ENCODE data around the gene SIK1. TPM values are rescaled to one million over a fixed set of nuclear protein-coding genes. Genes with fewer than 3 reads are reported as not detected.
A peak's percentile ranks its signal among the peaks of the same experiment; 100 is the strongest.

SIK1 gene
- polyA plus RNA-seq, 1 donor (not counting 4 experiments of a cell fraction or from before 2014, with no cell fraction given), result 49.6 TPM

- no peaks in the 10 kb centered on the region for H3K27me3 ChIP-seq (ENCODE audit: control insufficient read depth, extremely low read depth, insufficient read depth, low read length)
- no peak overlapping the region for H3K4me3 ChIP-seq (ENCODE audit: control insufficient read depth in 2 of 3, extremely low read depth in 1 of 3, insufficient read depth in 2 of 3, low read depth in 1 of 3, low read length in 3 of 3)
- H4K20me1 ChIP-seq (ENCODE audit: control insufficient read depth, extremely low read depth, insufficient read depth, low read length), result no peaks in the 10 kb centered on the region
- TF ChIP-seq EZH2 (IDR thresholded peaks at IDR 0.05; ENCODE audit: low read length), result no peak
- peak overlapping the region; percentile 49 for H3K9ac ChIP-seq (ENCODE audit: control insufficient read depth, extremely low read depth, insufficient read depth, low read length)
- peak overlapping the region; percentile 55 for H3K27ac ChIP-seq (ENCODE audit: control insufficient read depth, insufficient read depth, low read length)
- no peaks in the 10 kb centered on the region for H3K36me3 ChIP-seq (ENCODE audit: control insufficient read depth in 2 of 2, extremely low read depth in 1 of 2, insufficient read depth in 2 of 2, low read length in 2 of 2)
- no peak overlapping the region for H2AFZ ChIP-seq (ENCODE audit: control insufficient read depth, low read length)
- dilution Hi-C loops (cut with MboI; ENCODE audit: extremely low pct_ligation_motif_present, low sequenced_read_pairs), result no loop called here
- H3K4me1 ChIP-seq (ENCODE audit: control insufficient read depth, extremely low read depth, insufficient read depth, low read length), result peaks cover 39% of the 10 kb centered on the region
- peak overlapping the region; percentile 31 for H3K4me2 ChIP-seq (ENCODE audit: control insufficient read depth, extremely low read depth, insufficient read depth, low read depth, low read length)
- H3K9me3 ChIP-seq (ENCODE audit: control insufficient read depth, low read depth, low read length), result no peaks in the 10 kb centered on the region
- no peaks in the 10 kb centered on the region for H3K79me2 ChIP-seq (ENCODE audit: control insufficient read depth, insufficient read depth, low read length)
- no peak for DNase-seq (ENCODE audit: low read depth, low spot score)
- FAIRE-seq, result peak; percentile 56
- no peaks in the 10 kb centered on the region for H3K9me1 ChIP-seq (ENCODE audit: control insufficient read depth, extremely low read depth, insufficient read depth, low read length)
Measured at GRCh38 chr21:43373362-43374227, 53.3 kb downstream of the SIK1 start.

GRCh38 chr21:43372663-43373361, 54.1 kb downstream of the SIK1 start:
- no peak overlapping the region for H2AFZ ChIP-seq (ENCODE audit: control insufficient read depth, low read length)
- peak overlapping the region; percentile 49 for H3K9ac ChIP-seq (ENCODE audit: control insufficient read depth, extremely low read depth, insufficient read depth, low read length)

More at GRCh38 chr21:43372663-43373361, 54.1 kb downstream of the SIK1 start:
- peak; percentile 77 for DNase-seq (ENCODE audit: low read depth, low spot score)
- H3K27ac ChIP-seq (ENCODE audit: control insufficient read depth, insufficient read depth, low read length), result peak overlapping the region; percentile 55
- no peaks in the 10 kb centered on the region for H3K36me3 ChIP-seq (ENCODE audit: control insufficient read depth in 2 of 2, extremely low read depth in 1 of 2, insufficient read depth in 2 of 2, low read length in 2 of 2)
- peaks cover 39% of the 10 kb centered on the region for H3K4me1 ChIP-seq (ENCODE audit: control insufficient read depth, extremely low read depth, insufficient read depth, low read length)
- H3K27me3 ChIP-seq (ENCODE audit: control insufficient read depth, extremely low read depth, insufficient read depth, low read length), result no peaks in the 10 kb centered on the region
- H3K79me2 ChIP-seq (ENCODE audit: control insufficient read depth, insufficient read depth, low read length), result no peaks in the 10 kb centered on the region
- no peaks in the 10 kb centered on the region for H4K20me1 ChIP-seq (ENCODE audit: control insufficient read depth, extremely low read depth, insufficient read depth, low read length)
- peak overlapping the region; percentile 31 for H3K4me2 ChIP-seq (ENCODE audit: control insufficient read depth, extremely low read depth, insufficient read depth, low read depth, low read length)
- H3K9me3 ChIP-seq (ENCODE audit: control insufficient read depth, low read depth, low read length), result no peaks in the 10 kb centered on the region
- no peak for TF ChIP-seq EZH2 (IDR thresholded peaks at IDR 0.05; ENCODE audit: low read length)
- TF ChIP-seq CTCF (optimal IDR thresholded peaks at IDR 0.05 in 1 of 3, IDR thresholded peaks at IDR 0.05 in 1 of 3, conservative IDR thresholded peaks at IDR 0.05 in 1 of 3; ENCODE audit: extremely low read depth in 1 of 3, insufficient read depth in 2 of 3, low read length in 3 of 3), result no peak
- H3K4me3 ChIP-seq (ENCODE audit: control insufficient read depth in 2 of 3, extremely low read depth in 1 of 3, insufficient read depth in 2 of 3, low read depth in 1 of 3, low read length in 3 of 3), result no peak overlapping the region
- dilution Hi-C loops (cut with MboI; ENCODE audit: extremely low pct_ligation_motif_present, low sequenced_read_pairs), result no loop called here
- FAIRE-seq, result peak; percentile 55
- H3K9me1 ChIP-seq (ENCODE audit: control insufficient read depth, extremely low read depth, insufficient read depth, low read length), result no peaks in the 10 kb centered on the region
